Coronary artery (tissue), 2 donors: ENCODE measurements around the gene CYP4F3.

ENCODE experiments used
- DNase-seq: peaks from one replicate; pipeline ENCODE4 v3.0.0-alpha.2; 2017; ENCODE audit warnings: low spot score
- H3K27ac ChIP-seq, 2 donors: fragments of 200-600 bp; sonication (generic); one replicate each; pipeline ENCODE4 v1.5.1; 2016 to 2019
- H3K4me3 ChIP-seq: fragments of 200-600 bp; sonication (generic); 2 replicates; pipeline ENCODE4 v1.5.1; 2016; ENCODE audit warnings: mild to moderate bottlenecking, moderate library complexity
- CTCF ChIP-seq: fragments of 200-600 bp; sonication (generic); IDR thresholded peaks from one replicate; pipeline ENCODE4 v1.5.1; 2019; ENCODE audit warnings: antibody characterized with exemption

Gene CYP4F3

GRCh38 chr19:15702534-15702930 is 61.8 kb downstream of the CYP4F3 start:
- Histone ChIP-seq H3K27ac (no peak overlapping the region), H3K4me3 (no peak overlapping the region)
- TF ChIP-seq CTCF, result no peak
- DNase-seq, result no peak
